ENCODE data around the gene RIMKLB. TPM values are rescaled to one million over a fixed set of nuclear protein-coding genes. Genes with fewer than 3 reads are reported as not detected.

RIMKLB gene
- total and polyA plus RNA-seq, 10 of the 15 experiments (the other 5 are each of a cell fraction or from before 2014, with no cell fraction given): 0.15 to 0.83 (median 0.46) TPM

- Histone ChIP-seq H3K9ac (ENCODE audit: control insufficient read depth, insufficient read depth, low read length) (no peak overlapping the region), H3K9me3 (replicated peaks; ENCODE audit: control insufficient read depth, insufficient read depth, low read length) (no peaks in the 10 kb centered on the region), H4K20me1 (ENCODE audit: control insufficient read depth, insufficient read depth) (no peaks in the 10 kb centered on the region), H3K27ac (ENCODE audit: control insufficient read depth, insufficient read depth) (no peak overlapping the region), H3K4me1 (ENCODE audit: control insufficient read depth, insufficient read depth, low read length) (no peaks in the 10 kb centered on the region), H3K4me3 (no peak overlapping the region), H2AFZ (ENCODE audit: control insufficient read depth, low read depth, low read length) (no peak overlapping the region), H3K27me3 (replicated peaks in 1 of 2; ENCODE audit: control insufficient read depth in 2 of 2, insufficient read depth in 2 of 2, low read length in 1 of 2) (no peaks in the 10 kb centered on the region), H3K79me2 (ENCODE audit: control insufficient read depth, insufficient read depth, low read length) (no peaks in the 10 kb centered on the region), H3K36me3 (ENCODE audit: control insufficient read depth in 2 of 2, insufficient read depth in 2 of 2, low read length in 1 of 2) (no peaks in the 10 kb centered on the region), H3K4me2 (ENCODE audit: control insufficient read depth, insufficient read depth) (no peak overlapping the region)
- ATAC-seq (no peak), DNase-seq (ENCODE audit: low read depth, low spot score) (no peak), FAIRE-seq (no peak)
- WGBS (ENCODE audit: insufficient coverage, insufficient replicate concordance, low lambda C conversion rate, missing lambda C conversion rate): 52% methylated on average over 5 of the region's 5 CpGs
- RAD21 ChIA-PET (ENCODE audit: unreplicated experiment): no interaction called here
- TF ChIP-seq SUPT20H (IDR thresholded peaks at IDR 0.05; ENCODE audit: borderline replicate concordance, control insufficient read depth, low read depth, low read length) (no peak), SIX5 (IDR thresholded peaks at IDR 0.05; ENCODE audit: low read depth, low read length, severe bottlenecking) (no peak), IKZF1 (conservative IDR thresholded peaks at IDR 0.05) (no peak), CUX1 (IDR thresholded peaks at IDR 0.05; ENCODE audit: insufficient replicate concordance, low read depth, low read length) (no peak), MEF2B (IDR thresholded peaks at IDR 0.05; ENCODE audit: partially characterized antibody, poor library complexity, severe bottlenecking) (no peak), CREB1 (IDR thresholded peaks at IDR 0.05; ENCODE audit: low read depth) (no peak), NR2C2 (IDR thresholded peaks at IDR 0.05; ENCODE audit: borderline replicate concordance, control insufficient read depth, insufficient read length, low read depth) (no peak), CBFB (IDR thresholded peaks at IDR 0.05; ENCODE audit: low read depth) (no peak), EZH2 (IDR thresholded peaks at IDR 0.05; ENCODE audit: borderline replicate concordance, control insufficient read depth, low read depth, low read length) (no peak), LARP7 (IDR thresholded peaks at IDR 0.05) (no peak), IKZF2 (IDR thresholded peaks at IDR 0.05) (no peak), ZBTB40 (IDR thresholded peaks at IDR 0.05; ENCODE audit: borderline replicate concordance) (no peak)
- in situ Hi-C loops (cut with MboI): no loop called here
- SMC1A ChIA-PET (ENCODE audit: uncharacterized antibody, unreplicated experiment): no interaction called here
- POLR2A ChIA-PET: no interaction called here
- intact Hi-C loops (cut with micrococcal nuclease; ENCODE audit: unreplicated experiment): no loop called here
- no TSS peak for BruUV-seq (replicated peaks)
- CTCF ChIA-PET: no interaction called here
These were observed 99.2 kb downstream of the RIMKLB start for GRCh38 chr12:8796831-8797626.
